HG03103 (cell line): Measurements from ENCODE around the gene CMTM4.
"Not testable (repeated sequence)": the region's sequence is repeated elsewhere in the genome, so short reads cannot be mapped to it uniquely, and the experiment has no call there.

Experiments
- ATAC-seq: cut with Tn5 transposase; IDR thresholded peaks from one replicate; pipeline ENCODE4 v1.9.1; 2021; ENCODE audit warnings: low read depth; ENCODE audit not compliant: unreplicated experiment

Gene CMTM4

DNA sequence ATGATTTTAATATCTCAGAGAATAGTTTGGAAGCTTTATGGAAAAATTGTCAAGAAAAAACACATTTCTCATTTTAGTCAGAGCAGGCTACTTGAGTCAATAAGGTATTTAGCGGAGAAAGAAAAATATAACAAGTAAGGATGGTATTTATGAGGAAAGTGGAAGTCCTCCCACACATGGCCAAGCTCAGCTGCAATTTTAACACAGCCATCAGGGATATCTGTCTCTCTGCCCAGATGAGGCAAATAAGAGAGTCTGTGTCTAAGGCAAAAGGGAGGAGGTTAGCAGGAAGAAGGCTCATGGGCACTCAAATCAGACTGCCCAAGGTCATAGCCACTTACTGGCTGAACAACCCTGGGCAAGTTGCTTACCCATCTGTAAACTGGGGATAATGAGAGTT, 122.5 kb downstream of the CMTM4 start:
- no peak for ATAC-seq

- no peak for ATAC-seq
Measured at GRCh38 chr16:66572356-66572755, 124.2 kb downstream of the CMTM4 start.

- ATAC-seq: no peak
Measured at GRCh38 chr16:66569827-66570405, 126.6 kb downstream of the CMTM4 start.

DNA sequence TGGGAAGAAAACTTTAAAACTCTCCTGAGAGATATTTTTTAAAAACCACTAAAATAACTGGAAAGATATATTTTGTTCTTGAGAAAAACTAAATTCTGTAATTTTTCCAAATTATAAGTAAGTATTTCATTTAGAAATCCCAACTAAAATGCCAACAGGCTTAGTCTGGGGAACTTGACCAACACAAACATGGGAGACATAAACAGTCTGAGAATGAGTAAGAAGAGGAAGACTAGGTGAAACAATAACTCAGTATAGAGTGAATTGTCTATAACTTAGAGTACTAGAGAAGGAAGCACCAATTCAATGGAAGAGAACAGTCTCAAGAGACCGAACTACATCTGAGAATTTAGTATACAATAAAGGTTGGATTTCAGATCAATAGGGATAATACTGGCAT, 127.4 kb downstream of the CMTM4 start:
- no peak for ATAC-seq

DNA sequence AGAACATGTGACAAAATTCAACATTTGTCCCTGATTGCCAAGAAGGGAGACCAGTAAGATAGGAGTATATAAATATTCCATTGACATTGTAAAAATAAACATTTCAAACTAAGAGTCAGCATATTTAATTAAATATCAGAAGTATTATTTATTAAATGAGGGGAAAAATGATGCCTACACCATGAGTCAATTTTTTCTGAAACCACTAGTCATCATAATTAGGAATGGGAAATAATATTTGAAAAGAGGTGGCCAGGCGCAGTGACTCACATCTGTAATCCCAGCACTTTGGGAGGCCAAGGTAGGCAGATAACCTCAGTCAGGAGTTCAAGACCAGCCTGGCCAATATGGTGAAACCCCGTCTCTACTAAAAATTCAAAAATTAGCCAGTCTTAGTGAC, 128.2 kb downstream of the CMTM4 start:
- ATAC-seq: no peak

DNA sequence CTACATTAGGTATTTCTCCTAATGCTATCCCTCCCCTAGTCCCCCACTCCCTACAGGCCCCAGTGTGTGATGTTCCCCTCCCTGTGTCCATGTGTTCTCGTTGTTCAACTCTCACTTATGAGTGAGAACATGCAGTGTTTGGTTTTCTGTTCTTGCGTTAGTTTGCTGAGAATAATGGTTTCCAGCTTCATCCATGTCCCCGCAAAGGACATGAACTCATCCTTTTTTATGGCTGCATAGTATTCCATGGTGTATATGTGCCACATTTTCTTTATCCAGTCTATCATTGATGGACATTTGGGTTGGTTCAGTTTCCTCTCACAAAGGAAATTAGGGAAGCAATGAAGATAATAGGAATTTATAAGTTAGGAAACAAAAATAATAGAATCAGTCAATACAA, 129.3 kb downstream of the CMTM4 start:
- ATAC-seq: not testable (repeated sequence)

GRCh38 chr16:66566051-66566901, 130.3 kb downstream of the CMTM4 start, which contains the start of gene CMTM1:
Gene CMTM1 (plus strand): TSS chr16:66566439. CDS start chr16:66566514, 75 bp downstream.
- ATAC-seq: no peak
